ENCODE measurements around the gene EEF1AKMT2.
"Not testable (repeated sequence)": the region's sequence is repeated elsewhere in the genome, so short reads cannot be mapped to it uniquely, and the experiment has no call there.

GRCh38 chr10:124782900-124783299 lies 8.8 kb downstream of the EEF1AKMT2 start:
- not testable (repeated sequence) for TF ChIP-seq CTCF (conservative IDR thresholded peaks at IDR 0.05); ZFX (IDR thresholded peaks at IDR 0.05)
